ENCODE results near the gene ZNF84.

GRCh38 chr12:133010657-133011297 lies 26.5 kb upstream of the ZNF84 start:
- TF ChIP-seq, protein P1, sequence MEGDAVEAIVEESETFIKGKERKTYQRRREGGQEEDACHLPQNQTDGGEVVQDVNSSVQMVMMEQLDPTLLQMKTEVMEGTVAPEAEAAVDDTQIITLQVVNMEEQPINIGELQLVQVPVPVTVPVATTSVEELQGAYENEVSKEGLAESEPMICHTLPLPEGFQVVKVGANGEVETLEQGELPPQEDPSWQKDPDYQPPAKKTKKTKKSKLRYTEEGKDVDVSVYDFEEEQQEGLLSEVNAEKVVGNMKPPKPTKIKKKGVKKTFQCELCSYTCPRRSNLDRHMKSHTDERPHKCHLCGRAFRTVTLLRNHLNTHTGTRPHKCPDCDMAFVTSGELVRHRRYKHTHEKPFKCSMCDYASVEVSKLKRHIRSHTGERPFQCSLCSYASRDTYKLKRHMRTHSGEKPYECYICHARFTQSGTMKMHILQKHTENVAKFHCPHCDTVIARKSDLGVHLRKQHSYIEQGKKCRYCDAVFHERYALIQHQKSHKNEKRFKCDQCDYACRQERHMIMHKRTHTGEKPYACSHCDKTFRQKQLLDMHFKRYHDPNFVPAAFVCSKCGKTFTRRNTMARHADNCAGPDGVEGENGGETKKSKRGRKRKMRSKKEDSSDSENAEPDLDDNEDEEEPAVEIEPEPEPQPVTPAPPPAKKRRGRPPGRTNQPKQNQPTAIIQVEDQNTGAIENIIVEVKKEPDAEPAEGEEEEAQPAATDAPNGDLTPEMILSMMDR (IDR thresholded peaks at IDR 0.05), result no peak
- no peak for TF ChIP-seq POLR2A (IDR thresholded peaks at IDR 0.05)
